ENCODE measurements around the gene SCD5. TPM values are rescaled to one million over a fixed set of nuclear protein-coding genes. Genes with fewer than 3 reads are reported as not detected.

SCD5 gene
- total RNA-seq, 6 donors from 2014 or later: 17.8 to 40.3 (median 25.3) TPM

- no peaks in the 10 kb centered on the region for H3K27me3 ChIP-seq
- H3K4me1 ChIP-seq: no peaks in the 10 kb centered on the region
- no peak overlapping the region for H3K4me3 ChIP-seq
- ATAC-seq (ENCODE audit: low FRiP score in 2 of 2) (no peak), DNase-seq (no peak)
- TF ChIP-seq EP300 (IDR thresholded peaks at IDR 0.05) (no peak), CTCF (IDR thresholded peaks at IDR 0.05) (no peak), POLR2AphosphoS5 (IDR thresholded peaks at IDR 0.05) (no peak), POLR2A (IDR thresholded peaks at IDR 0.05) (no peak)
- no peaks in the 10 kb centered on the region for H3K36me3 ChIP-seq
- 86 to 92% methylated on average over 2 of the region's 2 CpGs for WGBS, 2 donors
- no peak overlapping the region for H3K27ac ChIP-seq
- no peaks in the 10 kb centered on the region for H3K9me3 ChIP-seq
These were observed 209.8 kb downstream of the SCD5 start for GRCh38 chr4:82588771-82589270.

- ATAC-seq (ENCODE audit: low FRiP score in 2 of 2) (no peak), DNase-seq (no peak)
- no peak overlapping the region for H3K4me3 ChIP-seq
- no peak overlapping the region for H3K27ac ChIP-seq
- no peaks in the 10 kb centered on the region for H3K27me3 ChIP-seq
- H3K36me3 ChIP-seq: no peaks in the 10 kb centered on the region
- H3K4me1 ChIP-seq: peaks cover 0 to 4% (median 0%) of the 10 kb centered on the region in 4 donors
- 77 to 78% methylated on average over 8 of the region's 8 CpGs for WGBS, 2 donors
- H3K9me3 ChIP-seq: no peaks in the 10 kb centered on the region
- TF ChIP-seq POLR2AphosphoS5 (IDR thresholded peaks at IDR 0.05) (no peak), EP300 (IDR thresholded peaks at IDR 0.05) (no peak), CTCF (IDR thresholded peaks at IDR 0.05) (no peak), POLR2A (IDR thresholded peaks at IDR 0.05) (no peak)
These were observed 210.6 kb downstream of the SCD5 start for GRCh38 chr4:82587826-82588540.

- ATAC-seq (ENCODE audit: low FRiP score in 2 of 2): no peak
- Histone ChIP-seq H3K36me3 (no peaks in the 10 kb centered on the region), H3K9me3 (no peaks in the 10 kb centered on the region), H3K27ac (no peak overlapping the region), H3K4me3 (no peak overlapping the region), H3K4me1 (peaks cover 0 to 4% (median 0%) of the 10 kb centered on the region in 4 donors), H3K27me3 (no peaks in the 10 kb centered on the region)
- WGBS, 2 donors: 69 to 72% methylated on average over 8 of the region's 8 CpGs
- DNase-seq: no peak
- TF ChIP-seq CTCF (IDR thresholded peaks at IDR 0.05) (no peak), POLR2AphosphoS5 (IDR thresholded peaks at IDR 0.05) (no peak), EP300 (IDR thresholded peaks at IDR 0.05) (no peak), POLR2A (IDR thresholded peaks at IDR 0.05) (no peak)
These were observed 212.7 kb downstream of the SCD5 start for GRCh38 chr4:82585690-82586435.

- Histone ChIP-seq H3K27ac (no peak overlapping the region), H3K4me3 (no peak overlapping the region), H3K4me1 (peaks cover 0 to 4% (median 0%) of the 10 kb centered on the region in 4 donors), H3K27me3 (no peaks in the 10 kb centered on the region), H3K9me3 (no peaks in the 10 kb centered on the region), H3K36me3 (no peaks in the 10 kb centered on the region)
- TF ChIP-seq EP300 (IDR thresholded peaks at IDR 0.05) (no peak), CTCF (IDR thresholded peaks at IDR 0.05) (no peak), POLR2AphosphoS5 (IDR thresholded peaks at IDR 0.05) (no peak), POLR2A (IDR thresholded peaks at IDR 0.05) (no peak)
- no peak for DNase-seq
- ATAC-seq (ENCODE audit: low FRiP score in 2 of 2): no peak
- WGBS, 2 donors: 32 to 64% methylated on average over 3 of the region's 3 CpGs
These were observed 213.7 kb downstream of the SCD5 start for GRCh38 chr4:82584931-82585330.

Data from upper lobe of left lung (tissue), 6 donors.